Testis (tissue), 3 donors: ENCODE data around the gene NFIX. TPM values are rescaled to one million over a fixed set of nuclear protein-coding genes. Genes with fewer than 3 reads are reported as not detected.

Source experiments
- DNase-seq: peaks from one replicate; pipeline ENCODE4 v3.0.0-alpha.2; 2019
- H3K27ac ChIP-seq, 2 donors: fragments of 200-600 bp; sonication (generic); one replicate each; pipeline ENCODE4 v1.5.1; 2019
- H3K27me3 ChIP-seq: fragments of 200-600 bp; sonication (generic); one replicate; pipeline ENCODE4 v1.5.1; 2019
- H3K36me3 ChIP-seq: fragments of 200-600 bp; sonication (generic); one replicate; pipeline ENCODE4 v1.5.1; 2017; ENCODE audit warnings: low read depth; ENCODE audit errors: missing control alignments
- H3K4me1 ChIP-seq: fragments of 200-600 bp; sonication (generic); one replicate; pipeline ENCODE4 v1.5.1; 2019
- H3K4me3 ChIP-seq, 2 donors: fragments of 200-600 bp; sonication (generic); one replicate each; pipeline ENCODE4 v1.5.1; 2017 to 2019
- H3K9me3 ChIP-seq: fragments of 200-600 bp; sonication (generic); one replicate; pipeline ENCODE4 v1.5.1; 2017
- CTCF ChIP-seq, 3 experiments: fragments of 450-650 bp in 2 of 3; fragments of 200-600 bp in 1 of 3; sonication (generic) in 1 of 3; IDR thresholded peaks; one replicate each; pipeline ENCODE4 v1.5.1; 2016 to 2019; ENCODE audit warnings: antibody characterized with exemption in 3 of 3, mild to moderate bottlenecking in 2 of 3, moderate library complexity in 1 of 3
- POLR2A ChIP-seq: fragments of 450-650 bp; IDR thresholded peaks from one replicate; pipeline ENCODE4 v1.6.1; 2017; ENCODE audit warnings: antibody characterized with exemption, mild to moderate bottlenecking, moderate library complexity
- WGBS, 2 donors: methylation state at CpG; one replicate each; pipeline ENCODE4 v1.1.5; 2018; 5-methylcytosine and 5-hydroxymethylcytosine counted together
- intact Hi-C: fragments of 100-400 bp; cut with DNase I; formaldehyde crosslinking; loops from one replicate; pipeline ENCODE4 v1.15.1; 2023; ENCODE audit warnings: low total_unique reads
- polyA plus RNA-seq: library from polyadenylated mRNA; stranded (reverse); fragments of 350-450 nt; fragmentation: Illumina TruSeq; extraction: RNeasy Lipid Tissue Mini Kit (QIAGEN cat#74804); gene quantifications from one replicate; pipeline ENCODE4 v1.2.3, GENCODE V29; 2014; ENCODE audit warnings: low read depth, low replicate concordance; ENCODE audit not compliant: insufficient read depth
- total RNA-seq, 2 donors: library from RNA; depleted of rRNA; stranded (reverse); fragments of >200 nt; gene quantifications; one replicate each; pipeline ENCODE4 v1.2.3, GENCODE V29; 2016

The NFIX gene
- total and polyA plus RNA-seq, 3 donors from 2014 or later: 47.4 to 62.4 (median 51.7) TPM

DNA sequence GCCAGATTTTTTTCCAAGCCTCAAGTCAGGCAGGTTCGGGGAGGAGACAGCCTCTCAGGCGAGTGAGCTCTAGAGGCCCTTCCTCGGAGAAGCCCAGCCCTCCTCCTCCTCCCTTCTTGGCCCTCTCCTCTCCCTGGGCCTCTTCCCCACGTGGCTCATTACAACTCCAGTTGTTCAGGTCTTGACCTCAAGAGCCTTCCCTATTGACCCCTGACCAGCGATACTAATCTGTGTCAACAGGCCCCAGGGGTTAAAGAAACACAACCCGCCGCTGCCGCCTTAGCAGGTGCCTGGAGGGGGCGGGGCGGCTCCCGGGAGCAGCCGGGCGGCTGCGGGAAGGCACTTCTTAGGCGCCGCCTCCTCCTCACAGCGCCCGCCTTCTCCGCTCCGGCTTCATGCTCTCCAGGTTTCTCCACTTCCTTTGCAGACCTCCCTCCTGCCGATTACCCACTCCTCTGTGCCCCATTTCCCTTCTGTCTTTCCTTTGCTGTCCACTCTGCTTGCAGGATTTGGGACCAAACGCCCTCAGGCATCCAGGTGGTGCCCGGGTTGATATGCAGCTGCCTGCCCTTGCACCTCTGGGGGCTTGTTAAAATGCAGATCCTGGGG lies 56.4 kb downstream of the NFIX start:
- TF ChIP-seq POLR2A (no peak), CTCF (IDR thresholded peaks at IDR 0.05) (no peak)
- Histone ChIP-seq H3K27me3 (no peaks in the 10 kb centered on the region), H3K9me3 (no peaks in the 10 kb centered on the region), H3K36me3 (no peaks in the 10 kb centered on the region), H3K27ac (peak overlapping the region in 1 of 2 donors; percentile 90), H3K4me3 (no peak overlapping the region), H3K4me1 (peaks cover 71% of the 10 kb centered on the region)
- DNase-seq: peak; percentile 81
- 17 to 41% methylated on average over 23 of the region's 23 CpGs for WGBS, 2 donors
- intact Hi-C loops: no loop called here

DNA sequence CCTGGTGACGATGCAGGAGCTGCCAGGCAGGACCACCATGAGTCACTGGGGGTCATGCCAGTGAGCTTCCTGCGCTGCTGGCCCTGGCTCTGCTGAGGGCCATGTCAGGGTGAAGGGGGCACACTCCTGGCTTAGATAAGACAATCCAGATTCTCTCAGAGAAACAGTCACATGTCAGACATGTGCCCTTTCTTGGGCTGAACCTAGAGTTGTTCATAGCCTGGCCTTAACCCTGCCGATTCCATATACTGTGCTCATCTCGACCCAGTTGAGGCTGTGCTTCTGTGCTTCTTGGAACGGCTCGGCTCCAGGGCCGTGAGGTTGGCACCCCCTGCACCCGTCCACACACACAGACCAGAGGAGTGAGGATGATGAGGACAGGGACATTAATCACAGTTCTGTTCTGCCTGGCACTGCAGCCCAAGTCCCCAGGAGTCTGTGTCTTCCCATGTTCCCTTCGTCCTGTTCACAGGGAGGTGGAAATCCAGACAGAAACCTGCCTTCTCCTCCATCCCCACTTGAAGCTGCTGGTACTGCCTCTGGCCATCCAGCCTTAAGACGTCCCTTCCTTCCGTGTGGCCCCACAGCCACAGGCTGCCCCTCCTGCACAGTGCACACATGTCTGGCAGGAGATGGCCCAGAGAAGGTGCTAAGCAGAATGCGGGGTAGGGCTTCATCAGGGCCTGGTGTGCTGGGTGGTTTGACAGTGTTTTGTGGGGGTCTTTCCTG lies 57.3 kb downstream of the NFIX start:
- no peaks in the 10 kb centered on the region for H3K36me3 ChIP-seq
- no peak for TF ChIP-seq POLR2A
- TF ChIP-seq CTCF (IDR thresholded peaks at IDR 0.05): no peak
- peak overlapping the region; percentile 90 to 93 for H3K27ac ChIP-seq
- WGBS, 2 donors: 41 to 54% methylated on average over 11 to 12 of the region's 12 CpGs
- no peaks in the 10 kb centered on the region for H3K9me3 ChIP-seq
- no peak overlapping the region for H3K4me3 ChIP-seq
- no peak for DNase-seq
- H3K27me3 ChIP-seq: no peaks in the 10 kb centered on the region
- intact Hi-C loops: no loop called here
- peaks cover 78% of the 10 kb centered on the region for H3K4me1 ChIP-seq

- Histone ChIP-seq H3K36me3 (no peaks in the 10 kb centered on the region), H3K9me3 (no peaks in the 10 kb centered on the region), H3K27me3 (no peaks in the 10 kb centered on the region), H3K4me3 (no peak overlapping the region), H3K4me1 (peaks cover 79% of the 10 kb centered on the region), H3K27ac (peak overlapping the region; percentile 90 to 93)
- TF ChIP-seq CTCF (IDR thresholded peaks at IDR 0.05) (no peak), POLR2A (no peak)
- intact Hi-C loops: no loop called here
- 45 to 49% methylated on average over 3 of the region's 3 CpGs for WGBS, 2 donors
- DNase-seq: no peak
These were observed 58.0 kb downstream of the NFIX start for GRCh38 chr19:13053238-13053637.

DNA sequence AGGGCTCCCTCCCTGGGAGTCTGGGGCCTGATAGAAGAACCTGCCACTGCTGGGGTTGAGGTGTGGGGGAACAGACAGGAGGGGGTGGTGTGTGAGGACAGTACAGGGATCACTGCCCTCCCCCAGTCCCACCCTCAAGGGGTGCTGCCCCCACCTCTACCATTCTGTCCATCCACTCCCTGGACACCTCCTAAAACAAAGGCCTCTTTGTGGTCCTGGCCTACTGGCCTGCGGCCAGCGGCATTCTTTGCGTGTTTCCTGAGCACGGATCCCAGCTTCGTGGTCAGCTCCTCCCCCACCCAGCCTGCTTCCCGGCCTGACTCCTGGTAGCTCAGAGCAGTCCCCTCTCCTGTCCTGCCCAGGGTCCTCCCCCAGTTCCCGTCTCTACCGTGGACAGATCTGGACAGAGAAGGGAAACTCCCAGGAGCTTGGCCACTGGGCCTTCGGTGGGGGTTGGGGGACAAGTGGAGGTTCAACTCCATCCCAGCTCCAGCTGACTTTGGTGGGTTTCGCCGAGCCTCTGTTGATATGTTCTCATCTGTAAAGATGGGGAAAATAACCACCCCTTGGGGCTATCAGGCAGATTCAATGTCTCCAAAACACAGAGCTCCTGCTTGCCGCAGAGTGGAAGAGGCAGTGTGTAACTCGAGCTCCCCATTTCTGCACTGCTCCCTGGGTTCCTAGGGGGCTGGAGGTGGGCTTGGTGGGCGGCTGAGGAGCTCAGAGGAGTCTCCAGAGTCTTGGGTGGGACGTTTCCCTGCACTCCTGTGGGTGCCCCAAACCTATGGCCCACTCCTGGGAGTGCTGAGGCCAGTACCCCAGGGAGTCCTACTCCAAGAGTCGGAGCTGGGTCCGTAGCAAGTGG lies 58.7 kb downstream of the NFIX start:
- Histone ChIP-seq H3K27me3 (no peaks in the 10 kb centered on the region), H3K9me3 (no peaks in the 10 kb centered on the region), H3K36me3 (no peaks in the 10 kb centered on the region), H3K4me3 (no peak overlapping the region), H3K27ac (peak overlapping the region; percentile 90 to 93), H3K4me1 (peaks cover 86% of the 10 kb centered on the region)
- TF ChIP-seq CTCF (IDR thresholded peaks at IDR 0.05) (no peak), POLR2A (no peak)
- peak; percentile 96 for DNase-seq
- 28 to 40% methylated on average over 13 to 17 of the region's 17 CpGs for WGBS, 2 donors
- intact Hi-C loops: no loop called here
